GM21529 (cell line): ENCODE data around the gene ADK.
"Not testable (repeated sequence)": the region's sequence is repeated elsewhere in the genome, so short reads cannot be mapped to it uniquely, and the experiment has no call there.

Experiments used
- ATAC-seq: cut with Tn5 transposase; IDR thresholded peaks from one replicate; pipeline ENCODE4 v1.9.1; 2021; ENCODE audit not compliant: unreplicated experiment

Gene ADK

GRCh38 chr10:74292871-74293427 lies 141.9 kb downstream of the ADK start:
- ATAC-seq = no peak

GRCh38 chr10:74293686-74294371 lies 142.8 kb downstream of the ADK start:
- no peak for ATAC-seq

- no peak for ATAC-seq
These were observed 146.5 kb downstream of the ADK start for GRCh38 chr10:74297389-74298080.

GRCh38 chr10:74300074-74300621 lies 149.1 kb downstream of the ADK start:
- not testable (repeated sequence) for ATAC-seq

- ATAC-seq = no peak
These were observed 149.6 kb downstream of the ADK start for GRCh38 chr10:74300666-74301065.

GRCh38 chr10:74305730-74306129 lies 154.7 kb downstream of the ADK start:
- no peak for ATAC-seq

- ATAC-seq = no peak
These were observed 155.4 kb downstream of the ADK start for GRCh38 chr10:74306227-74306982.

- no peak for ATAC-seq
These were observed 156.1 kb downstream of the ADK start for GRCh38 chr10:74307061-74307651.

- ATAC-seq = no peak
These were observed 159.7 kb downstream of the ADK start for GRCh38 chr10:74310652-74311257.

- ATAC-seq = no peak
These were observed 163.1 kb downstream of the ADK start for GRCh38 chr10:74314166-74314565.

- no peak for ATAC-seq
These were observed 169.0 kb downstream of the ADK start for GRCh38 chr10:74320026-74320425.

GRCh38 chr10:74320717-74321116 lies 169.7 kb downstream of the ADK start:
- ATAC-seq = no peak

GRCh38 chr10:74322141-74322540 lies 171.1 kb downstream of the ADK start:
- ATAC-seq = no peak

GRCh38 chr10:74322565-74322964 lies 171.5 kb downstream of the ADK start:
- ATAC-seq = no peak

GRCh38 chr10:74328388-74328787 lies 177.4 kb downstream of the ADK start:
- no peak for ATAC-seq

GRCh38 chr10:74329873-74330272 lies 178.9 kb downstream of the ADK start:
- ATAC-seq = no peak

GRCh38 chr10:74330646-74331045 lies 179.6 kb downstream of the ADK start:
- no peak for ATAC-seq

GRCh38 chr10:74332398-74332797 lies 181.4 kb downstream of the ADK start:
- ATAC-seq = no peak

GRCh38 chr10:74333174-74333573 lies 182.2 kb downstream of the ADK start:
- ATAC-seq = no peak

GRCh38 chr10:74334221-74334620 lies 183.2 kb downstream of the ADK start:
- no peak for ATAC-seq

GRCh38 chr10:74335501-74335900 lies 184.5 kb downstream of the ADK start:
- ATAC-seq = no peak
